Kidney capillary endothelial cell (primary cell): ENCODE measurements around the gene GAS6.

Source experiments
- DNase-seq: peaks from one replicate; pipeline ENCODE4 v3.0.0-alpha.2; 2018; ENCODE audit warnings: low spot score

The GAS6 gene

DNA sequence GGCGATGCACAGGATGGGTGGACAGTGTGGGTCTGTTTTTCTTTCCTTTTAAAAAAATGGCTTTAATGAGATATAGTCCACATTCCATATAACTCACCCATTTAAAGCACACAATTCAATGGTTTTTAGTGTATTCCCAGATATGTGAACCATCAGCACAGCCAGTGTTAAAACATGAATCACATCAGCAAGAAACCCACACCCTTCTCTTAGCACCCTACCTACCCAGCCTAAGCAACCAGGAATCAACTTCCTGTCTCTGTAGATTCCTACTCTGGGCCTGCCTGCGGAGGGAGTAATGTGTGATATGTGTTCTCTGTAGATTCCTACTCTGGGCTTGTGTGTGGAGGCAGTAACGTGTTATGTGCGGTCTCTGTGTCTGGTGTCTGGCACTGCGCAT is 92.9 kb downstream of the GAS6 start:
- no peak for DNase-seq
